ENCODE measurements around the gene ANAPC1.
"Not testable (repeated sequence)": the region's sequence is repeated elsewhere in the genome, so short reads cannot be mapped to it uniquely, and the experiment has no call there.

The ANAPC1 gene

DNA sequence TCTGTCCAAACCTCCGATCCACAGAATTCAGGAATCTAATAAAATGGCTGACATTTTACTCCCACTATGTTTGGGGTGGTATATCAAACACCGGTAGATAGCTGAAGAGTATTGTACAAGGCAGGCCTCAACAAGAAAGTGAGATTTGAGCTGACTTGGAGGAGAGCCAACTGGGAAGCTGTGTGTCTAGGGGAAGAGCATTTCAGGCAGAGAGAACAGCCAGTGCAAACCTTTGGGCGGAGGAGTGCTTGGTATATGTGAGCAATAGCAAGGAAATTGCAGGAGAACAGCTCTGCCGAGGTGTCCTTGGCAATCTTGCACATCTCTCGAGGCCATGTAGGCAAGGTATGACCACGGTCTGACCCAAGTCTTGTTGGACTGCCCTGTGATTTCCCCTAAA lies 12.6 kb upstream of the ANAPC1 start:
- peaks cover 4% of the 10 kb centered on the region; the same call in 1 of the 2 replicates for H3F3A ChIP-seq (ENCODE audit: insufficient read depth, low read length)
- H3K9me3 ChIP-seq (ENCODE audit: low read length), result no peaks in the 10 kb centered on the region
- peaks cover 20% of the 10 kb centered on the region for H3K4me1 ChIP-seq (ENCODE audit: insufficient read depth, low read length, severe bottlenecking)
- H4K20me1 ChIP-seq (ENCODE audit: insufficient read depth, low read length), result no peaks in the 10 kb centered on the region
- H3K36me3 ChIP-seq (ENCODE audit: insufficient read depth, low read length), result no peaks in the 10 kb centered on the region
- H3K79me2 ChIP-seq (ENCODE audit: insufficient read depth, low read length), result no peaks in the 10 kb centered on the region
- no peak overlapping the region for H3K27ac ChIP-seq (ENCODE audit: low read depth, low read length, poor library complexity, severe bottlenecking)
- TF ChIP-seq EZH2 (IDR thresholded peaks at IDR 0.05; ENCODE audit: borderline replicate concordance, low read length), result no peak
- TF ChIP-seq, protein P1, sequence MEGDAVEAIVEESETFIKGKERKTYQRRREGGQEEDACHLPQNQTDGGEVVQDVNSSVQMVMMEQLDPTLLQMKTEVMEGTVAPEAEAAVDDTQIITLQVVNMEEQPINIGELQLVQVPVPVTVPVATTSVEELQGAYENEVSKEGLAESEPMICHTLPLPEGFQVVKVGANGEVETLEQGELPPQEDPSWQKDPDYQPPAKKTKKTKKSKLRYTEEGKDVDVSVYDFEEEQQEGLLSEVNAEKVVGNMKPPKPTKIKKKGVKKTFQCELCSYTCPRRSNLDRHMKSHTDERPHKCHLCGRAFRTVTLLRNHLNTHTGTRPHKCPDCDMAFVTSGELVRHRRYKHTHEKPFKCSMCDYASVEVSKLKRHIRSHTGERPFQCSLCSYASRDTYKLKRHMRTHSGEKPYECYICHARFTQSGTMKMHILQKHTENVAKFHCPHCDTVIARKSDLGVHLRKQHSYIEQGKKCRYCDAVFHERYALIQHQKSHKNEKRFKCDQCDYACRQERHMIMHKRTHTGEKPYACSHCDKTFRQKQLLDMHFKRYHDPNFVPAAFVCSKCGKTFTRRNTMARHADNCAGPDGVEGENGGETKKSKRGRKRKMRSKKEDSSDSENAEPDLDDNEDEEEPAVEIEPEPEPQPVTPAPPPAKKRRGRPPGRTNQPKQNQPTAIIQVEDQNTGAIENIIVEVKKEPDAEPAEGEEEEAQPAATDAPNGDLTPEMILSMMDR (IDR thresholded peaks at IDR 0.05; ENCODE audit: low read length), result no peak
- H3K4me2 ChIP-seq (ENCODE audit: low read length), result no peak overlapping the region
- no peak overlapping the region for H3K9ac ChIP-seq (ENCODE audit: low read length)
- no peak overlapping the region for H2AFZ ChIP-seq (ENCODE audit: low read length)
- H3K27me3 ChIP-seq (ENCODE audit: insufficient read depth, low read length), result peaks cover 3% of the 10 kb centered on the region; the same call in 1 of the 2 replicates
- no peaks in the 10 kb centered on the region for H3K9me2 ChIP-seq (ENCODE audit: low read depth, low read length)
- H3K4me3 ChIP-seq (ENCODE audit: low read depth, low read length, poor library complexity, severe bottlenecking), result no peak overlapping the region

DNA sequence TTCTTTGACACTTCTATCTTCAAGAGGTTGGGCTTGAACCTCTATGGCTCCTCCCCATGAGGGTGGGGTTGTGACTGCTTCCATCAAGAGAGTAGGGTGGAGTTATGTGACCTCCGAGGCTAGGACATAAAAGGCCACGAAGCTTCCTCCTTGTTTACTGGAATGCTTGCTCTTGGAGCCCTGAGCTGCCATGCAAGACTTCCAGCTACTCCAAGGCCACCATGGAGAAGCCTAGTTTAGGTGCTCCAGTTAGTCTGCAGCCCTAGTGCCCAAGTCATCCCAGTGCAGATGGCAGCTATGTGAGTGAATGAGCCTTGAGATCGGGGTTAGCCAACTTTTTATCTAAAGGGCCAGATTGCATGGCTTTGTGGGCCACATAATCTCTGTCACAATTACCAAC lies 12.0 kb upstream of the ANAPC1 start:
- no peaks in the 10 kb centered on the region for H3K9me2 ChIP-seq (ENCODE audit: low read depth, low read length)
- H3K36me3 ChIP-seq (ENCODE audit: insufficient read depth, low read length), result no peaks in the 10 kb centered on the region
- H3K9ac ChIP-seq (ENCODE audit: low read length), result no peak overlapping the region
- H3K4me3 ChIP-seq (ENCODE audit: low read depth, low read length, poor library complexity, severe bottlenecking), result no peak overlapping the region
- H3K9me3 ChIP-seq (ENCODE audit: low read length), result no peaks in the 10 kb centered on the region
- peaks cover 20% of the 10 kb centered on the region for H3K4me1 ChIP-seq (ENCODE audit: insufficient read depth, low read length, severe bottlenecking)
- H3K4me2 ChIP-seq (ENCODE audit: low read length), result no peak overlapping the region
- peaks cover 3% of the 10 kb centered on the region; the same call in 1 of the 2 replicates for H3K27me3 ChIP-seq (ENCODE audit: insufficient read depth, low read length)
- H3K79me2 ChIP-seq (ENCODE audit: insufficient read depth, low read length), result no peaks in the 10 kb centered on the region
- H4K20me1 ChIP-seq (ENCODE audit: insufficient read depth, low read length), result no peaks in the 10 kb centered on the region
- H3K27ac ChIP-seq (ENCODE audit: low read depth, low read length, poor library complexity, severe bottlenecking), result no peak overlapping the region
- H3F3A ChIP-seq (ENCODE audit: insufficient read depth, low read length), result peaks cover 4% of the 10 kb centered on the region; the same call in 1 of the 2 replicates
- no peak overlapping the region for H2AFZ ChIP-seq (ENCODE audit: low read length)
- TF ChIP-seq EZH2 (IDR thresholded peaks at IDR 0.05; ENCODE audit: borderline replicate concordance, low read length), result no peak
- TF ChIP-seq, protein P1 (IDR thresholded peaks at IDR 0.05; ENCODE audit: low read length), result no peak

DNA sequence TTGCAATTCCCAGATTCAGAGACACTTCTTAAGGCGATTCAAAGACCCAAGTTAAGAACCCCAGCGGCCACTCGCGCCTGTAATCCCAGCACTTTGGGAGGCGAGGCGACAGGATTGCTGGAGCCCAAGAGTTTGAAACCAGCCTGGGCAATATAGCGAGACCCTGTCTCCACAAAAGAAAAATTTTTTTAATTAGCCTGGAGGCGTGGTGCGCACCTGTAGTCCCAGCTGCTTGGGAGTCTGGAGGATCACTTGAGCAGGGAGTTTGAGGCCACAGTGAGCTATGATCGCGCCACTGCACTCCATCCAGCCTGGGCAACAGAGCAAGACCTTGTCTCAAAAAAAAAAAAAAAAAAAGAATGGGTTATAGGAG lies 585 bp upstream of the ANAPC1 start:
- Histone ChIP-seq H3K27ac (ENCODE audit: low read depth, low read length, poor library complexity, severe bottlenecking) (peak overlapping the region; percentile 87), H3K27me3 (ENCODE audit: insufficient read depth, low read length) (no peaks in the 10 kb centered on the region), H3K79me2 (ENCODE audit: insufficient read depth, low read length) (peaks cover 12% of the 10 kb centered on the region), H4K20me1 (ENCODE audit: insufficient read depth, low read length) (no peaks in the 10 kb centered on the region), H3K36me3 (ENCODE audit: insufficient read depth, low read length) (peaks cover 5% of the 10 kb centered on the region; the same call in 1 of the 2 replicates), H2AFZ (ENCODE audit: low read length) (no peak overlapping the region), H3K9me2 (ENCODE audit: low read depth, low read length) (no peaks in the 10 kb centered on the region), H3F3A (ENCODE audit: insufficient read depth, low read length) (no peaks in the 10 kb centered on the region), H3K4me1 (ENCODE audit: insufficient read depth, low read length, severe bottlenecking) (peaks cover 12% of the 10 kb centered on the region), H3K4me3 (ENCODE audit: low read depth, low read length, poor library complexity, severe bottlenecking) (peak overlapping the region; percentile 90), H3K4me2 (ENCODE audit: low read length) (peak overlapping the region; percentile 68), H3K9me3 (ENCODE audit: low read length) (no peaks in the 10 kb centered on the region), H3K9ac (ENCODE audit: low read length) (peak overlapping the region; percentile 89)
- TF ChIP-seq EZH2 (IDR thresholded peaks at IDR 0.05; ENCODE audit: borderline replicate concordance, low read length), result no peak
- TF ChIP-seq, protein P1 (IDR thresholded peaks at IDR 0.05; ENCODE audit: low read length), result no peak

DNA sequence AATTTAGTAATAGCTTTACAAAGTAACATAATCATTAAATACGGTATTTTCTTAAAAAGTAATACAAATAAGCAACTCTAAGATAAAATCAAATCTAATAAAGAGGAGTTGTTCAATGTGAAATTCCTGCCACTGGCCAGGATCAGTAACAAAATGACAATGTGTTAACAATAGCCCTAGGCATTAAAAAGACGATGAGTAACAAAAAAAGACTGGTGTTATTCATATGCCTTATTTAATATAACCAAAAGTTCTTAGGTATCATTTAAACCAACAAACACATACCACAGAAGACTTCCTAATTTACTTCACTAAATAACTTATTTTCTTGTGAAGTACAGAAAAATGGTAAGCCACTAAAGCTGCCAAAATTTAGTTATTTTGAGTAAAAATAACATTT lies 11.2 kb downstream of the ANAPC1 start:
- H2AFZ ChIP-seq (ENCODE audit: low read length); H3K4me1 ChIP-seq (ENCODE audit: insufficient read depth, low read length, severe bottlenecking); H3K9me2 ChIP-seq (ENCODE audit: low read depth, low read length); H3K4me2 ChIP-seq (ENCODE audit: low read length); H3K79me2 ChIP-seq (ENCODE audit: insufficient read depth, low read length); H3K27ac ChIP-seq (ENCODE audit: low read depth, low read length, poor library complexity, severe bottlenecking); H3K9me3 ChIP-seq (ENCODE audit: low read length); H3K27me3 ChIP-seq (ENCODE audit: insufficient read depth, low read length); H3K9ac ChIP-seq (ENCODE audit: low read length); H3F3A ChIP-seq (ENCODE audit: insufficient read depth, low read length); H3K4me3 ChIP-seq (ENCODE audit: low read depth, low read length, poor library complexity, severe bottlenecking); H4K20me1 ChIP-seq (ENCODE audit: insufficient read depth, low read length): not testable (repeated sequence)
- H3K36me3 ChIP-seq (ENCODE audit: insufficient read depth, low read length), result peaks cover 46% of the 10 kb centered on the region

DNA sequence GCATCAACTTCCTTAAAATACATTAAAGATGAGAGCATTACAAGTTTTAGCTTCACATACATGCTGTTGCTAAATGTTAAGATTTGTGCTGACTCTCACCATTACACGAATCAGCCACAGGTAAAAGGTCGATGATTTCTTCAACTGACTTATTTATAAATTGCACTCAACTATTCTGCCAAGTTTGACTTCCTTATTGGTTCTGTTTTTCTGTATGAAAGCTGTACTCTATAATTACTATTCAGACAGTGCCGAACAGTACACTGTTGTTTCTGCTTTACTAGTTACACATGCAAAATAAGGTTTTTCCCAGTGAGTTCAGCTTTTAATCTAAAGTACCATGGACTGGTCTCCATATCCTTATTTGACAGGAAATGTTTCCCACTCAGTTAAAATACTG lies 18.9 kb downstream of the ANAPC1 start:
- H3K4me3 ChIP-seq (ENCODE audit: low read depth, low read length, poor library complexity, severe bottlenecking); H2AFZ ChIP-seq (ENCODE audit: low read length); H3K4me1 ChIP-seq (ENCODE audit: insufficient read depth, low read length, severe bottlenecking); H3K79me2 ChIP-seq (ENCODE audit: insufficient read depth, low read length); H4K20me1 ChIP-seq (ENCODE audit: insufficient read depth, low read length); H3K27ac ChIP-seq (ENCODE audit: low read depth, low read length, poor library complexity, severe bottlenecking); H3K9ac ChIP-seq (ENCODE audit: low read length); H3K27me3 ChIP-seq (ENCODE audit: insufficient read depth, low read length); H3K9me3 ChIP-seq (ENCODE audit: low read length); H3K4me2 ChIP-seq (ENCODE audit: low read length); H3K9me2 ChIP-seq (ENCODE audit: low read depth, low read length); H3F3A ChIP-seq (ENCODE audit: insufficient read depth, low read length): not testable (repeated sequence)
- H3K36me3 ChIP-seq (ENCODE audit: insufficient read depth, low read length), result peaks cover 12% of the 10 kb centered on the region; the same call in 1 of the 2 replicates
